HCT116 (cell line): ENCODE measurements around the gene TNIK. TPM values are rescaled to one million over a fixed set of nuclear protein-coding genes. Genes with fewer than 3 reads are reported as not detected.

Source experiments
- ATAC-seq: fragments of 200-7000 bp; cut with Tn5 transposase; 2 replicates; pipeline ENCODE4 v1.9.1; 2020; ENCODE audit warnings: mild to moderate bottlenecking, moderate library complexity
- BruUV-seq: library from RNA; stranded (reverse); fragments of 400-500 nt; replicated peaks from 2 replicates; lab custom pipeline; 2021; lab: Mats Ljungman, UMichigan
- CTCF ChIA-PET: fragments of 300-600 bp; sonication (Branson Sonifier 250); formaldehyde crosslinking; loops from one replicate; lab custom pipeline; 2021; ENCODE audit warnings: antibody characterized with exemption; lab: Charles Lee
- POLR2A ChIA-PET: fragments of 300-600, 350-600 bp; sonication (Branson Sonifier 250); formaldehyde crosslinking; loops from one replicate; lab custom pipeline; 2021; ENCODE audit warnings: antibody characterized with exemption; lab: Charles Lee
- RAD21 ChIA-PET, 2 experiments: fragments of 300-600 bp; sonication (Branson Sonifier 250); formaldehyde crosslinking; loops; one replicate each; lab custom pipeline; 2023; ENCODE audit warnings: low total read pairs in 2 of 2; ENCODE audit not compliant: uncharacterized antibody in 2 of 2, unreplicated experiment in 2 of 2, low non-redundant PET in 1 of 2; lab: Charles Lee
- DNase-seq: peaks from one replicate; pipeline ENCODE4 v3.0.0-alpha.2; 2010; ENCODE audit warnings: low read depth, low spot score
- H2AFZ ChIP-seq: fragments of 200-600 bp; shearing (Covaris generic), sonication (generic); 2 replicates; pipeline ENCODE4 v1.6.1; 2017; ENCODE audit warnings: low read depth, mixed run types, mixed read lengths, antibody characterized with exemption, low read length; ENCODE audit not compliant: poor library complexity, severe bottlenecking
- H3K27ac ChIP-seq: 2 replicates; pipeline ENCODE4 v1.5.1; 2012; ENCODE audit warnings: low read depth, low read length
- H3K27me3 ChIP-seq: fragments of 200-600 bp; sonication (generic); 2 replicates; pipeline ENCODE4 v1.6.1; 2016; ENCODE audit warnings: mixed run types, low read length, mixed read lengths; ENCODE audit not compliant: insufficient read depth
- H3K36me3 ChIP-seq, 2 experiments: fragments of 200-500 bp in 1 of 2; fragments of 200-600 bp in 1 of 2; sonication (Bioruptor generic) in 1 of 2; sonication (generic) in 1 of 2; 2 replicates each; pipeline versions ENCODE4 v1.5.1 to v1.6.1; 2014 to 2016; ENCODE audit warnings: low read length in 2 of 2, inconsistent platforms in 1 of 2, mixed read lengths in 1 of 2, mixed run types in 1 of 2; ENCODE audit not compliant: insufficient read depth in 2 of 2, control insufficient read depth in 1 of 2
- H3K4me1 ChIP-seq, 2 experiments: fragments of 200-600 bp in 1 of 2; sonication (generic) in 1 of 2; 2 replicates each; pipeline versions ENCODE4 v1.5.1 to v1.6.1; 2012 to 2017; ENCODE audit warnings: low read length in 2 of 2, inconsistent platforms in 1 of 2, mild to moderate bottlenecking in 1 of 2, mixed read lengths in 1 of 2, mixed run types in 1 of 2, moderate library complexity in 1 of 2; ENCODE audit not compliant: insufficient read depth in 2 of 2, control insufficient read depth in 1 of 2
- H3K4me2 ChIP-seq: fragments of 200-600 bp; sonication (generic); 2 replicates; pipeline ENCODE4 v1.6.1; 2017; ENCODE audit warnings: mixed run types, low read length, mixed read lengths
- H3K4me3 ChIP-seq, 2 experiments: fragments of 200-600 bp in 1 of 2; sonication (generic) in 1 of 2; replicated peaks in 1 of 2; 2 replicates each; pipeline ENCODE4 v1.5.1; 2011 to 2016; ENCODE audit warnings: low read length in 2 of 2, control low read depth in 1 of 2, low read depth in 1 of 2, mild to moderate bottlenecking in 1 of 2, mixed read lengths in 1 of 2, mixed run types in 1 of 2
- H3K79me2 ChIP-seq: fragments of 200-600 bp; sonication (generic); 2 replicates; pipeline ENCODE4 v1.6.1; 2017; ENCODE audit warnings: mild to moderate bottlenecking, mixed run types, low read length, moderate library complexity, mixed read lengths; ENCODE audit not compliant: insufficient read depth
- H3K9ac ChIP-seq: fragments of 200-600 bp; sonication (generic); 2 replicates; pipeline ENCODE4 v1.6.1; 2016; ENCODE audit warnings: low read length, mixed read lengths
- H3K9me2 ChIP-seq: fragments of 200-600 bp; sonication (generic), shearing (Covaris generic); 2 replicates; pipeline ENCODE4 v1.6.1; 2017; ENCODE audit warnings: mixed run types, mild to moderate bottlenecking, moderate library complexity; ENCODE audit not compliant: insufficient read depth
- H3K9me3 ChIP-seq, 2 experiments: fragments of 200-500 bp in 1 of 2; fragments of 200-600 bp in 1 of 2; sonication (Bioruptor generic) in 1 of 2; sonication (generic) in 1 of 2; 2 replicates each; pipeline ENCODE4 v1.6.1; 2014 to 2017; ENCODE audit warnings: low read length in 2 of 2, mixed read lengths in 2 of 2, inconsistent platforms in 1 of 2, low read depth in 1 of 2, mild to moderate bottlenecking in 1 of 2, mixed run types in 1 of 2, moderate library complexity in 1 of 2; ENCODE audit not compliant: control insufficient read depth in 1 of 2, insufficient read depth in 1 of 2
- H4K20me1 ChIP-seq: fragments of 200-600 bp; sonication (generic), shearing (Covaris generic); 2 replicates; pipeline ENCODE4 v1.6.1; 2017; ENCODE audit warnings: mixed run types, mild to moderate bottlenecking, moderate library complexity; ENCODE audit not compliant: insufficient read depth
- CEBPB ChIP-seq: IDR thresholded peaks from 2 replicates; pipeline ENCODE4 v1.6.1; 2012; ENCODE audit warnings: low read depth
- EGR1 ChIP-seq: IDR thresholded peaks from 2 replicates; pipeline ENCODE4 v1.6.1; 2012; ENCODE audit warnings: low read depth
- FOSL1 ChIP-seq: IDR thresholded peaks from 2 replicates; pipeline ENCODE4 v1.6.1; 2012; ENCODE audit warnings: low read depth
- JUND ChIP-seq: IDR thresholded peaks from 2 replicates; pipeline ENCODE4 v1.6.1; 2012
- MAX ChIP-seq: IDR thresholded peaks from 2 replicates; pipeline ENCODE4 v1.6.1; 2012
- RAD21 ChIP-seq: IDR thresholded peaks from 2 replicates; pipeline ENCODE4 v1.6.1; 2012; ENCODE audit warnings: low read depth, mild to moderate bottlenecking
- SP1 ChIP-seq: IDR thresholded peaks from 2 replicates; pipeline ENCODE4 v1.6.1; 2012; ENCODE audit warnings: low read depth
- SRF ChIP-seq: IDR thresholded peaks from 2 replicates; pipeline ENCODE4 v1.6.1; 2012; ENCODE audit warnings: low read depth
- YY1 ChIP-seq: IDR thresholded peaks from 2 replicates; pipeline ENCODE4 v1.6.1; 2011; ENCODE audit warnings: low read length, low read depth, moderate library complexity, mild to moderate bottlenecking; ENCODE audit not compliant: insufficient replicate concordance; ENCODE audit errors: extremely low read depth
- intact Hi-C: fragments of 100-400 bp; cut with micrococcal nuclease; formaldehyde crosslinking; loops from 2 replicates; pipeline ENCODE4 v1.10.0; 2022
- total RNA-seq: library from RNA; stranded (reverse); gene quantifications from one replicate; pipeline ENCODE4 v1.2.1, GENCODE V29; 2021; ENCODE audit not compliant: unreplicated experiment
- TF ChIP-seq, protein P1 (sequence below): IDR thresholded peaks from 2 replicates; pipeline ENCODE4 v1.6.1; 2012; ENCODE audit warnings: low read depth

The TNIK gene
- total RNA-seq, 1 experiment from 2014 or later = 24.1 TPM

DNA sequence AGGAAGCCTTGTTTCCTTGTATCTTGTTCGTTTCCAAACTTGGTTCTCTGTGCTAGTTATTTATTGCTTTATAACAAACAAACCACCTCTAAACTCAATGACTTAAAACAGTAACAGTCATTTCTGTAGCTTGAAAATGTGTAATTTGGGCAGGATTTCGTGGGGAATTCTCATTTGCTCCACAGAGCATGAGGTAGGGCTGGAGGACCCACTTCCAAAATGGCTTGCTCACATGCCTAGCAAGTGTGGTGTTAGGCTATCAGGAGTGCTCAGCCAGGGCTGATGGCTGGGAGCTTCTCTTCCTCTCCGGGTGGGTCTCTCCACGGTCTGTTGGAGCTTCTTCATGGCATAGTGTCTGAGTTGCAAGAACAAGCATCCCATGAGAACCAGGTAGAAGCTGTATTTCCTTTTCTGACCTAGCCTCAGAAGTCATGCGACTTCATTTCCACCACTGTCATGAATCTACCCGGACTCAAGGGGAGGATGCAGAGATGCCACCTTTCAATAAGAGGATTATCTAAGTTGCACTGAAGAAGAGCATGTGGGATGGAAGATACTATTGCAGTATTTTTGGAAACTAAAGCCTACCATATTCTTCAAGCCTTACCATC lies 8.2 kb upstream of the TNIK start:
- no peak overlapping the region for H3K4me3 ChIP-seq
- intact Hi-C loops = no loop called here
- no peaks in the 10 kb centered on the region for H3K4me1 ChIP-seq
- H4K20me1 ChIP-seq = no peaks in the 10 kb centered on the region
- TF ChIP-seq YY1 (no peak), CEBPB (no peak), FOSL1 (no peak), MAX (no peak), SP1 (no peak), SRF (no peak), JUND (no peak)
- ChIA-PET POLR2A (no interaction called here), CTCF (no interaction called here), RAD21 (no interaction called here)
- no TSS peak for BruUV-seq
- H3K9me2 ChIP-seq = no peaks in the 10 kb centered on the region
- no peaks in the 10 kb centered on the region for H3K9me3 ChIP-seq
- no peak overlapping the region for H3K9ac ChIP-seq
- H3K4me2 ChIP-seq = no peak overlapping the region
- H3K36me3 ChIP-seq = no peaks in the 10 kb centered on the region
- H3K27ac ChIP-seq = no peak overlapping the region
- no peaks in the 10 kb centered on the region for H3K27me3 ChIP-seq
- no peak for ATAC-seq
- DNase-seq = no peak
- H2AFZ ChIP-seq = no peak overlapping the region
- no peaks in the 10 kb centered on the region for H3K79me2 ChIP-seq

- Histone ChIP-seq H3K9ac (no peak overlapping the region), H3K9me3 (no peaks in the 10 kb centered on the region), H3K4me2 (no peak overlapping the region), H2AFZ (no peak overlapping the region), H3K9me2 (no peaks in the 10 kb centered on the region), H3K4me1 (peaks cover 9 to 16% of the 10 kb centered on the region in 2 experiments; a peak in 3 of 4 replicates), H4K20me1 (no peaks in the 10 kb centered on the region), H3K27me3 (no peaks in the 10 kb centered on the region), H3K4me3 (no peak overlapping the region), H3K36me3 (no peaks in the 10 kb centered on the region), H3K79me2 (no peaks in the 10 kb centered on the region), H3K27ac (no peak overlapping the region)
- no peak for DNase-seq
- no TSS peak for BruUV-seq
- intact Hi-C loops = no loop called here
- RAD21 ChIA-PET = no interaction called here
- CTCF ChIA-PET = no interaction called here
- no peak for ATAC-seq
- POLR2A ChIA-PET = no interaction called here
- no peak for TF ChIP-seq EGR1
- no peak for TF ChIP-seq SP1
- no peak for TF ChIP-seq RAD21
- TF ChIP-seq, protein P1, sequence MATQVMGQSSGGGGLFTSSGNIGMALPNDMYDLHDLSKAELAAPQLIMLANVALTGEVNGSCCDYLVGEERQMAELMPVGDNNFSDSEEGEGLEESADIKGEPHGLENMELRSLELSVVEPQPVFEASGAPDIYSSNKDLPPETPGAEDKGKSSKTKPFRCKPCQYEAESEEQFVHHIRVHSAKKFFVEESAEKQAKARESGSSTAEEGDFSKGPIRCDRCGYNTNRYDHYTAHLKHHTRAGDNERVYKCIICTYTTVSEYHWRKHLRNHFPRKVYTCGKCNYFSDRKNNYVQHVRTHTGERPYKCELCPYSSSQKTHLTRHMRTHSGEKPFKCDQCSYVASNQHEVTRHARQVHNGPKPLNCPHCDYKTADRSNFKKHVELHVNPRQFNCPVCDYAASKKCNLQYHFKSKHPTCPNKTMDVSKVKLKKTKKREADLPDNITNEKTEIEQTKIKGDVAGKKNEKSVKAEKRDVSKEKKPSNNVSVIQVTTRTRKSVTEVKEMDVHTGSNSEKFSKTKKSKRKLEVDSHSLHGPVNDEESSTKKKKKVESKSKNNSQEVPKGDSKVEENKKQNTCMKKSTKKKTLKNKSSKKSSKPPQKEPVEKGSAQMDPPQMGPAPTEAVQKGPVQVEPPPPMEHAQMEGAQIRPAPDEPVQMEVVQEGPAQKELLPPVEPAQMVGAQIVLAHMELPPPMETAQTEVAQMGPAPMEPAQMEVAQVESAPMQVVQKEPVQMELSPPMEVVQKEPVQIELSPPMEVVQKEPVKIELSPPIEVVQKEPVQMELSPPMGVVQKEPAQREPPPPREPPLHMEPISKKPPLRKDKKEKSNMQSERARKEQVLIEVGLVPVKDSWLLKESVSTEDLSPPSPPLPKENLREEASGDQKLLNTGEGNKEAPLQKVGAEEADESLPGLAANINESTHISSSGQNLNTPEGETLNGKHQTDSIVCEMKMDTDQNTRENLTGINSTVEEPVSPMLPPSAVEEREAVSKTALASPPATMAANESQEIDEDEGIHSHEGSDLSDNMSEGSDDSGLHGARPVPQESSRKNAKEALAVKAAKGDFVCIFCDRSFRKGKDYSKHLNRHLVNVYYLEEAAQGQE = no peak
Observed at GRCh38 chr3:171465763-171466162, 5.6 kb upstream of the TNIK start.
